Stimulated activated effector memory CD8-positive, alpha-beta T cell treated with anti-CD3 and anti-CD28 coated beads, Interleukin-12 subunit alpha, Interleukin-12 subunit beta, amount 100 ng/mL, for 72 hours (primary cell): ENCODE results near the gene ZFAND2A.
"Not testable (repeated sequence)": the region's sequence is repeated elsewhere in the genome, so short reads cannot be mapped to it uniquely, and the experiment has no call there.

ENCODE experiments used
- ATAC-seq: fragments of 150-1000 bp; cut with Tn5 transposase; 2 replicates; pipeline ENCODE4 v1.10.0; 2021
- DNase-seq, 2 donors: peaks; one replicate each; pipeline ENCODE4 v3.0.0; 2021 to 2022; ENCODE audit warnings: low spot score in 2 of 2
- H3K27ac Mint-ChIP-seq: one replicate; pipeline ENCODE4 v1.8.0; 2022; ENCODE audit warnings: mild to moderate bottlenecking, mixed read lengths
- H3K36me3 Mint-ChIP-seq: one replicate; pipeline ENCODE4 v1.8.0; 2022; ENCODE audit warnings: mild to moderate bottlenecking, mixed read lengths
- H3K4me1 Mint-ChIP-seq: one replicate; pipeline ENCODE4 v1.8.0; 2022; ENCODE audit warnings: mixed read lengths
- H3K4me3 Mint-ChIP-seq: one replicate; pipeline ENCODE4 v1.8.0; 2022; ENCODE audit warnings: mild to moderate bottlenecking, mixed read lengths
- H3K9me3 Mint-ChIP-seq: one replicate; pipeline ENCODE4 v1.8.0; 2022; ENCODE audit warnings: mixed read lengths

Gene ZFAND2A, protein sequence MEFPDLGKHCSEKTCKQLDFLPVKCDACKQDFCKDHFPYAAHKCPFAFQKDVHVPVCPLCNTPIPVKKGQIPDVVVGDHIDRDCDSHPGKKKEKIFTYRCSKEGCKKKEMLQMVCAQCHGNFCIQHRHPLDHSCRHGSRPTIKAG

DNA sequence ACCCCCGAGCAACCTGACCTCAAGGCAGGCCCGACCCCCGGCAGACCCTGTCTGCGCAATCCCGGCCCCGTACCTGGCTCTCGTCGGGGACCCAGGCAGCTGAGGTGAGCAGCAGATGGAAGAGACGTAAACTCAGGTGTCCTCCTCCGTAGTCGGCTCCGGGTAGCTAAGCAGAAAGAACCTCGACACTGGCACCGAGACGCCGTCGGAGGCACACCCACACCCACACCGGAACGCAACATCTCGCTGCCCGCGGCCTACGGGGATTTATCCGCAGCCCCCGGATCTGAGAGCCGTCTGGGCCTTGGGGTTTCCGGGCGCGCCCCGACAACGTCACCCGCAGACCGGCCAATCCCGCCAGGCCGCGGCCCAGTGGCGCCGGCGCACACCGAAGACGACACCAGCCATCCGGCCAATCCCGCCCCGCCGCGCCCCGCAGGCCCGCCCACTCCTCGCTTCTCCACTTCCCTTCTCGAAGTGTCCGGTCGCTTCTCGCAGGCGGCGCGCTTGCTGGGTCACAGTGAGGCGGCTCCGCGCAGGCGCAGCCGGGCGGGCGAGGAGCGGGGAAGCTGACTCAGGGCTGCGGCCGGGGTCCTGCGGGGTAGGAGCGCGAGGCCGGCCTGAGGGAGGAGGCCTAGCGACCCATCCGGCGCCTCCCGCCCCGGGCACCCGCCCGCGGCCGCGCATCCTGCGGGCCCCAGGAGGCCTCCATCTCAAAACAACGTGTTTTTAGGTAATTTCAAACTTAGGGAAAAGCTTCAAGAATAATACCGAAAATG is at the start of gene ZFAND2A:
TSS of gene ZFAND2A (minus strand) at position 306 of the 779 bp plus-strand sequence. CDS start 1,984 bp downstream, outside the sequence.
- peak; percentile 97 for ATAC-seq
- Mint-ChIP-seq H3K27ac (peak within 1 kb of the TSS; percentile 98), H3K4me1 (peaks cover 25% of the 10 kb centered on the region), H3K9me3 (no peaks in the 10 kb centered on the region), H3K4me3 (peak within 1 kb of the TSS; percentile 81), H3K36me3 (peaks cover 34% of the 10 kb centered on the region)
- peak; percentile 97 to 100 for DNase-seq

DNA sequence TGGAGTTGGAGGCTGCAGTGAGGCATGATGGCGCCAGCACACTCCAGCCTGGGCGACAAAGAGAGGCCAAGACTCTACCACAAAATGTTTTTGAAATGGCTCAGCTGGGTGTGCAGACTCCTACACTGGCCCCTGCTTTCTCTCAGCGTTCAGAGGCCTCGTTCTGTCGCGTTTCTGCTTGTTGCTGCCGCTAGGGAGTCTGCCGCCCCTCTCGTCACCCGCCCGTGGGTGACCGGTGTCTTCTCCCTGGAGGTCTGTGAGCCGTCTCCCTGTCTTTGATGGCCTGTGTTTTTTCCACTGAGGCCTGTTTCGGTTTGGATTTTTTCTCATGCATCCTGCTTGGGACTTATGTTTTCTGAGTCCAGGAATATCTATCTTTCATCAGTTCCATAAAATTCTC is 49.1 kb upstream of the ZFAND2A start:
- Mint-ChIP-seq H3K4me3 (no peak overlapping the region), H3K27ac (no peak overlapping the region), H3K9me3 (no peaks in the 10 kb centered on the region), H3K4me1 (no peaks in the 10 kb centered on the region), H3K36me3 (no peaks in the 10 kb centered on the region)
- no peak for DNase-seq
- ATAC-seq = no peak

DNA sequence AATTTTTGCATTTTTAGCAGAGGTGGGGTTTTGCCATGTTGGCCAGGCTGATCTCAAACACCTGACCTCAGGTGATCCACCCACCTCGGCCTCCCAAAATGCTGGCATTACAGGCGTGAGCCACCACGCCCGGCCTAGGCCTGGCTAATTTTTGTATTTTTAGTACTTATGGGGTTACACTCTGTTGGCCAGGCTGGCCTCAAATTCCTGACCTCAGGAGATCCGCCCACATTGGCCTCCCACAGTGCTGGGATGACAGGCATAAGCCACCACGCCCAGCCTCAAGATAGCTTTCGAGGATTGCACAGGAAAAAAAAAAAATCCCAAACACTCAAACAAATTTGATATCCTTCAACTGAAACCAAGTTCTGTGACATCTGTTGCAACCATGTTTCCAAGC is 45.7 kb upstream of the ZFAND2A start:
- not testable (repeated sequence) for H3K4me1 Mint-ChIP-seq, H3K4me3 Mint-ChIP-seq, H3K9me3 Mint-ChIP-seq, H3K27ac Mint-ChIP-seq, H3K36me3 Mint-ChIP-seq, ATAC-seq, DNase-seq

DNA sequence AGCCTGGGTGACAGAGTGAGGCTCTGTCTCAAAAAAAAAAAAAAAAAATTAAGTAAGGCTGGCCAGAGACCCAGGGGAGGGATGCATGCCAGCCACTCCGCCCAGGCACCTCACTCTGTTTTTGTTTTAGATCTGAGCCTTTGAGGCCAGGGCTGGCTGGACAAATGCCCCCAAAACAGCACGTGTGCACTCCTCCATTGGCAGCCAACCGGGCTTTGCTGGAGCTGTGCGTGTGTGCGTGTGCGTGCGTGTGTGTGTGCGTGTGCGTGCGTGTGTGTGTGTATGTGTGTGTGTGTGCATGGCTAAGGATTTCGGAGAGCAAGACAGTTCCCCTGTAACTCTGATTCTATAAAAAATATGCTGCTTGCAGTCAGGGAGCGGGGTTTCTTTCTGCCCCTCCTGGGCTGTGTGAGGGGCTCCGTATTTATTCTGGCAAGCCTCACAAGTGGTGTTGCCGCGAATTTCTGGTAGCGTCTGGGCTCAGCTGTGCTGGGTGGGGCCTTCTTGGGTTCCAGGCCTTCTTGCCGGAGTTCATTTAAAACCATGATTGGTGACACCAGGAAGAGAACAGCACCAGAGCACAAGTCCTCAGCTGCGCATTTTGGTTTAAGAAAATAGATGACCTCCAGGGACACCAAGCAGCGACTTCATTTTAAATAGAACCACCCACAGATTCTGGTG is 44.6 kb upstream of the ZFAND2A start:
- ATAC-seq (no peak), DNase-seq (no peak)
- H3K9me3 Mint-ChIP-seq = no peaks in the 10 kb centered on the region
- no peak overlapping the region for H3K27ac Mint-ChIP-seq
- no peaks in the 10 kb centered on the region for H3K4me1 Mint-ChIP-seq
- H3K36me3 Mint-ChIP-seq = no peaks in the 10 kb centered on the region
- no peak overlapping the region for H3K4me3 Mint-ChIP-seq

DNA sequence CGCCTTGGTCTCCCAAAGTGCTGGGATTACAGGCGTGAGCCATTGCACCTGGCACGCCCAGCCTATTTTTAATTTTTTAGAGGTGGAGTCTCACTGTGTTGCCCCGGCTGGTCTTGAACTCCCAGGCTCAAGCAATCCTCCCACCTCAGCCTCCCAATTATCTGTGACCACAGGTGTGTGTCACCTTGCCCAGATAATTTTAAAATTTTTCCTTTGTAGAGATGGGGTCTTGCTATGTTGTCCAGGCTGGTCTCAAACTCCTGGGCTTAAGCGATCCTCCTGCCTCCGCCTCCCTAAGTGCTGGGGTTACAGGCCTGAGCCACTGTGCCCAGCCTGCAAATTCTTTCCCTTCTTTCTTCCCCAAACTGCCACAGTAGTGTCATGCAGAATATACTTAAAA is 42.9 kb upstream of the ZFAND2A start:
- peak overlapping the region; percentile 50 for H3K27ac Mint-ChIP-seq
- ATAC-seq, H3K4me3 Mint-ChIP-seq, DNase-seq, H3K9me3 Mint-ChIP-seq, H3K4me1 Mint-ChIP-seq, H3K36me3 Mint-ChIP-seq: not testable (repeated sequence)

DNA sequence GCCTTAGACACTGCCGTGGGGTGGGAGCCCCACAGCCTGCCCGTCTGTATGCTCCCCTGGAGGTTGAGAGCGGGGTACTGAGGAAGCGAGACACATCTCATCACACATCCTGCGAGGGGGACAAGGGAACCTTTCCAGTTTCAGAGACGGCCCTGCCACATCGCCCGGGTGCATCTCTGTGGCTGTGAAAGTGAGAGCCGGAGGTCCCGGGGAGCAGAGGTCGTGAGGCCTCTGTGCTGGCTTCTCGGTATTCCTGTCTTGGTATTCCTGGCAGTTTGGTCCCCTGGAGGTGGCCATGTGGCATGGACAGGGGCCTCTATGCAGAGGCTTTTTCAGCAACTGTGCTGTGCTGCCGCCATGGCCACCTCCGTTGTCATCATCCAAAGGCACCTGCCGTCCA is 41.9 kb upstream of the ZFAND2A start:
- no peaks in the 10 kb centered on the region for H3K9me3 Mint-ChIP-seq
- H3K4me3 Mint-ChIP-seq = no peak overlapping the region

DNA sequence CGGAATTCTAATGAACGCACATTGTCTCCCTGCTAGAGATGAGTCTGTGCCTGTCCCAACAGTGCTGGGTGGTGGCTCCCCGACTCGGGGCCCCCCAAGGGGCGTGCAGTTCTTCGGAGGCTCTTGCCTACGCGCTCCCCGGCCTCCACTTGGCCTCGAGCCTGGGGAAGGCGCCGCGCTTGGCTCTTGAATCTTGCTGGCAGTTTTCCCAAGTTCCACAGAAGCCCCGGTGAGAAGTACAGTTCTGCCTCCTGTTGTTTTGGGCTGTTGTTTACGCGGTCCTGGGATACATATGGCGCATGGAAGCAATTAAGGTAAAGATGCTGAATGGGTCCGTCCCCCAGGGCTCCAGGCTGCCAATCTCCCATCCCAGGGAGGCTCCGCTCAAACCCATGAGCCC is 40.0 kb upstream of the ZFAND2A start:
- DNase-seq (no peak), ATAC-seq (no peak)
- H3K4me3 Mint-ChIP-seq = no peak overlapping the region
- no peaks in the 10 kb centered on the region for H3K36me3 Mint-ChIP-seq
- H3K27ac Mint-ChIP-seq = no peak overlapping the region
- no peaks in the 10 kb centered on the region for H3K4me1 Mint-ChIP-seq
- H3K9me3 Mint-ChIP-seq = no peaks in the 10 kb centered on the region

More for the DNA sequence above, 41.9 kb upstream of the ZFAND2A start:
- ATAC-seq (no peak), DNase-seq (no peak)
- H3K4me1 Mint-ChIP-seq = no peaks in the 10 kb centered on the region
- H3K27ac Mint-ChIP-seq = no peak overlapping the region
- no peaks in the 10 kb centered on the region for H3K36me3 Mint-ChIP-seq

DNA sequence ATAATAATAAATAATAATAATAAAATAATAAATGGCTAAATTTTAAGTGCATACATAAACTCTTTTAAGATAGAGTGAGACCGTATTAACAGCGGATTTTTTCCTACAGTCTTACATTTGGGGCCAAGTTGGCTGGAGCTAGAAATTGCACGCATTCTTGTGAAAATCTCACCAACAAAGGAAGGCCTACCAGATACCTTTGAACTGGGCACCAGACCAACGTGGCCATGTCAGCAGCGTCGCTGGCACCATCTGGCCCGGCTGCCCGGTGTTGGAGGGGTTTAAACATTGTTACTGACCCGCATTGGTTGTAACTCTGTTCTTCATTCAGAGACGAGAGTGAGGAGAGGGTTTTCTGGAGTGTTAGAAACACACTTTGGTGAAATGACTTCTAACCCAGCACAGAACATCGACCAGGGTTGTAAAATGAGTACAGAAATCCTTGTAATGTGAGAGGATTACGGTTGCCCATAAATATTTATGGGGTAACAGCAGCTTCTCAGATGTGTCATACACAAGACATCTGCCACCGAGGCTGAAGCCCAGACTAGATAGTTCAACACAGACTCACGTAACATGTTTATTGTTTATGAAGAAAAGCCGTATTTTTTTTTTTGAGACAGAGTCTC is 38.1 kb upstream of the ZFAND2A start:
- DNase-seq (no peak), ATAC-seq (no peak)
- Mint-ChIP-seq H3K4me3 (no peak overlapping the region), H3K4me1 (no peaks in the 10 kb centered on the region), H3K27ac (no peak overlapping the region), H3K9me3 (no peaks in the 10 kb centered on the region), H3K36me3 (no peaks in the 10 kb centered on the region)

DNA sequence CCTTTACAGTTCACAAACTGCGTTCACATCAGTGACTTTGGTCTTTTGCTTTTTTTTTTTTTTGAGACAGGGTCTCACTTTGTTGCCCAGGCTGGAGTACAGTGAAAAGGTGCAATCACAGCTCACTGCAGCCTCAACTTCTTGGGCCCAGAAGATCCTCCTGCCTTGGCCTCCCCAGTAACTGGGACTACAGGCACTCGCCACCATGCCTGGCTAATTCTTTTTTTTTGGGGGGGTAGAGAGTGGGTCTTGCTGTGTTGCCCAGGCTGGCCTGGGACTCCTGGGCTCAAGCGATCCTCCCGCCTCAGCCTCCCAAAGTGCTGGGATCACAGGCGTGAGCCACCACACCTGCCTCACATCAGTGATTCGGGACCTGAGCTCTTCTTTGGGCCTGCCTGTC is 37.0 kb upstream of the ZFAND2A start:
- H3K36me3 Mint-ChIP-seq = no peaks in the 10 kb centered on the region
- H3K4me1 Mint-ChIP-seq = peaks cover 7% of the 10 kb centered on the region
- no peaks in the 10 kb centered on the region for H3K9me3 Mint-ChIP-seq
- no peak for DNase-seq
- no peak for ATAC-seq
- H3K27ac Mint-ChIP-seq = no peak overlapping the region
- no peak overlapping the region for H3K4me3 Mint-ChIP-seq

DNA sequence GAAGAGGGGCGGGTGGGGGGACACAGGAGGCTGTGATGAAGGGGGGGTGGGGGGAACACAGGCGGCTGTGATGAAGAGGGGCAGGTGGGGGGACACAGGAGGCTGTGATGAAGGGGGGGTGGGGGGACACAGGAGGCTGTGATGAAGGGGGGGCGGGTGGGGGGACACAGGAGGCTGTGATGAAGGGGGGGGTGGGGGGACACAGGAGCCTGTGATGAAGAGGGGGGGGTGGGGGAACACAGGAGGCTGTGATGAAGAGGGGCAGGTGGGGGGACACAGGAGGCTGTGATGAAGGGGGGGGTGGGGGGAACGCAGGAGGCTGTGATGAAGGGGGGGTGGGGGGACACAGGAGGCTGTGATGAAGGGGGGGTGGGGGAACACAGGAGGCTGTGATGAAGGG is 36.4 kb upstream of the ZFAND2A start:
- H3K9me3 Mint-ChIP-seq, H3K36me3 Mint-ChIP-seq, H3K4me3 Mint-ChIP-seq, H3K27ac Mint-ChIP-seq, DNase-seq, H3K4me1 Mint-ChIP-seq, ATAC-seq: not testable (repeated sequence)

DNA sequence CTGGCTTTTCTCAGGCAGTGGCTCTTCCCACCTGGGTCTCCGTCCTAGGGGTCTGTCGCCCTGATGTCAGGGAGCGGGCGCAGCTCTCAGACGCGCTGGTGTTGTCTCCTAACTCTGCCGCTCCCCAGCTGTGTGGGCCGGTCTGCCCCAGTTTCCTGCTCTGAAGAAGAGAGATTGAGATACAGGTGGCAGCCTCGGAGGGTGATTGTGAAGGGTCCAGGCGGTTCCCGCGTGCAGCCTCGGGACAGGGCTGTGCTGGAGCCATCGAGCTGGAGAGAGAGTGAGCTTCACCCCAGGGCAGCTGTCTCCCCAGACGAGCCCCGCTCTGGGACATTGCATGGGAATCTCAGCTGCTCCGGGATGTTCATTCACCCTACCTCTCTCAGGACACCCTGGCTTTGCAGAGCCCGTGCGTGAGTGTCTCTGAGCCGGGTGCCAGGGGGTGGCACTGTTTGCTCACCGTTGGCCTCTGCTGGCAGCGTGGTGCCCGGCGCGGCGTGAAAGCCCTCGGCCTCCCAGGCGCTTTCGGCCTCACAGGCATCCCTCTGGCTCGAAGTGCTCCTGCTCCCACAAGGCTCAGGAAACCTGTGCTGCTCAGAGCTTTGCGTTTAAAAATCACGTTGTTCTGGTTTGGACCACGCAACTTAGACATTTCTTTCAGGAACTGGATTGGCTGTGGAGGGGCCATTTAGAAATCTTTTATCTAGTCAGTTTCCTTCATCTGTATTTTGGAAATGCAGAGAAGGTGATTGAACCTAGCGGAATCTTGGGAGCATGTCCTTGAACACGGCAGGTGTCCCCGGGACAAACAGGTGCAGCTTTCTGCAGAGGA is 33.8 kb upstream of the ZFAND2A start:
- H3K27ac Mint-ChIP-seq = no peak overlapping the region
- H3K9me3 Mint-ChIP-seq = no peaks in the 10 kb centered on the region
- no peak for DNase-seq
- H3K4me1 Mint-ChIP-seq = peaks cover 10% of the 10 kb centered on the region
- H3K4me3 Mint-ChIP-seq = no peak overlapping the region
- H3K36me3 Mint-ChIP-seq = peaks cover 1% of the 10 kb centered on the region
- peak; percentile 66 for ATAC-seq

DNA sequence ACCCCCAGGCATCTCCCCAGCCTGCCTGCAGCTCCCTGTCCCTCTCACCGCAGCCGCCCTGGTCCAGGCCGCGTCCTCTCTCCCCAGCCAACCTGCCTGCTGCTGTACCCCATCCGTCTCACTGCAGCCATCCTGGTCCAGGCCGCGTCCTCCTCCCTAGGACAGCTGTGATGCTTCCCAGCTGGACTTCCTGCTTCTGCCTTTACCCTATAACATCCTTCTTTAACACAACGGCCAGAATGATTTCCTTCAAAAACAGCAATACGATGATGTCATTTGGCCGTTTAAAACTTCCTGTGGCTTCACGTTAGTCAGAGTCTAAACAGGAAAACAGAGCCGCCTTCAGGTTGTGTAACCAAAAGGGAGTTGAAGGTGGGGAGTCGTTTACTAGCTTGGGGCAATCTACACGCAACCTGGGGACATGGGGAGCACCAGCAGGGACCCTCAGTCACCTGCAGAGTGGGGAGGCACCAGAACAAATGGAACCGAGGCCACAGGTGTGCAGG is 32.2 kb upstream of the ZFAND2A start:
- Mint-ChIP-seq H3K36me3 (peaks cover 7% of the 10 kb centered on the region), H3K4me3 (peak overlapping the region; percentile 69), H3K27ac (peak overlapping the region; percentile 92), H3K4me1 (peaks cover 10% of the 10 kb centered on the region), H3K9me3 (peaks cover 4% of the 10 kb centered on the region)
- peak; percentile 78 for ATAC-seq
- no peak for DNase-seq

DNA sequence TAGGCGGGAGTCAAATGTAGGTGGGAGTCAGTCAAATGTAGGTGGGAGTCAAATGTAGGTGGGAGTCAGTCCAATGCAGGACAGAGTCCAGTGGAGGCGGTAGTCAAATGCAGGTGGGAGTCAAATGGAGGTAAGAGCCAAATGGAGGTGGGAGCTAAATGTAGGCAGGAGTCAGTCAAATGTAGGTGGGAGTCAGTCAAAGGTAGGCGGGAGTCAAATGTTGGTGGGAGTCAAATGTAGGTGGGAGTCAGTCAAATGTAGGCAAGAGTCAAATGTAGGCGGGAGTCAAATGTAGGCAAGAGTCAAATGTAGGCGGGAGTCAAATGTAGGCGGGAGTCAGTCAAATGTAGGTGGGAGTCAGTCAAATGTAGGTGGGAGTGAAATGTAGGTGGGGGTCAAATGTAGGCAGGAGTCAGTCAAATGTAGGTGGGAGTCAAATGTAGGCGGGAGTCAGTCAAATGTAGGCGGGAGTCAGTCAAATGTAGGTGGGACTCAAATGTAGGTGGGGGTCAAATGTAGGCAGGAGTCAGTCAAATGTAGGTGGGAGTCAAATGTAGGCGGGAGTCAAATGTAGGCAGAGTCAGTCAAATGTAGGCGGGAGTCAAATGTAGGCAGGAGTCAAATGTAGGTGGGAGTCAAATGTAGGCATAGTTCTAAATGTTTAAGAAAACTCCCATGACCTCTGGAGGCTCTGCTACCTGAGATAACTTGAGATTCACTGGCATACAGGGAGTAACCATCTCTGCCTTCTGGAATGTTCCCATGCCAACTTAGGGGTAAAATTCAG is 30.2 kb upstream of the ZFAND2A start:
- Mint-ChIP-seq H3K4me1 (peaks cover 10% of the 10 kb centered on the region), H3K4me3 (no peak overlapping the region), H3K9me3 (peaks cover 4% of the 10 kb centered on the region), H3K27ac (peak overlapping the region; percentile 54), H3K36me3 (peaks cover 7% of the 10 kb centered on the region)
- DNase-seq (no peak), ATAC-seq (no peak)

DNA sequence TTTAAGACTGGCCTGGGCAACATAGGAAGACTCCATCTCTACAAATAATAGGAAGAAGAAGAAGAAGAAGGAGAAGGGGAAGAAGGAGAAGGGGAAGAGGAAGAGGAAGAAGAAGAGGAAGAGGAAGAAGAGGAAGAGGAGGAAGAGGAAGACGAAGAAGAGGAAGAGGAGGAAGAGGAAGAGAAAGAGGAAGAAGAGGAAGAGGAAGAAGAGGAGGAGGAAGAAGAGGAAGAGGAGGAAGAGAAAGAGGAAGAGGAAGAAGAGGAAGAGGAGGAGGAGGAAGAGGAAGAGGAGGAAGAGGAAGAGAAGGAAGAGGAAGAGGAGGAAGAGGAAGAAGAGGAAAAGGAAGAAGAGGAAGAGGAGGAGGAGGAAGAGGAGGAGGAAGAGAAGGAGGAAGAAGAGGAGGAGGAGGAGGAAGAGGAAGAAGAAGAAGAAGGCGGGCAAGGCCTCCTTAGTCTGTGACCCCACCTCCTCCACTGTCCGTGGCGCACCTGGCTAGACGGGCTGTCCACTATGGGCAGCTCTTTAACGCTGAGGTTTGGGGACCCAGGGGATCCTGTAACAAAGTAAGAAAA is 28.8 kb upstream of the ZFAND2A start:
- Mint-ChIP-seq H3K4me1 (peaks cover 10% of the 10 kb centered on the region), H3K27ac (peak overlapping the region; percentile 63), H3K9me3 (peaks cover 4% of the 10 kb centered on the region), H3K4me3 (no peak overlapping the region), H3K36me3 (peaks cover 7% of the 10 kb centered on the region)
- no peak for ATAC-seq
- no peak for DNase-seq
